GM04504 (cell line): ENCODE measurements around the gene THBS4.
A peak's percentile ranks its signal among the peaks of the same experiment; 100 is the strongest.

Experiments
- DNase-seq: peaks from one replicate; pipeline ENCODE4 v3.0.0-alpha.2; 2012; ENCODE audit warnings: low read depth

THBS4 gene

GRCh38 chr5:80048084-80048780, 13.1 kb downstream of the THBS4 start:
- no peak for DNase-seq

DNA sequence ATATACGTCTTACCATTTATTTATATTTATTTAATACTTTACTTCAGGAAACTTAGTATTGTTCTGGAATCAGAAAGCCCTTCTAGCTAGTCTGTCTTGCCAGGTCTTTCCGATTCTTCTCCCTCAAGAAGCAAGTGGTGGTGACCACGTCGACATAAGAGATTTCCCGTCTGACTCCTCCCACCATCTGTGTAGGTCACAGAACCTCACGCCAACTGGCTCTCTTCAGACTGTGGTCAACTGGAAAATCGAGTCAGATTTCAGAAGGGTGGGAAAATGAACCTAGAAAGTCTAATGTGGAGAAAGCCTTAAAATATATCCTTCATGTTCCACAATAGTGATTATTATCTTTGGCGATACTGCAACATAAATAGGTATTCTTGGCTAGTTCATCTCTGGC, 17.3 kb downstream of the THBS4 start:
- DNase-seq = no peak

DNA sequence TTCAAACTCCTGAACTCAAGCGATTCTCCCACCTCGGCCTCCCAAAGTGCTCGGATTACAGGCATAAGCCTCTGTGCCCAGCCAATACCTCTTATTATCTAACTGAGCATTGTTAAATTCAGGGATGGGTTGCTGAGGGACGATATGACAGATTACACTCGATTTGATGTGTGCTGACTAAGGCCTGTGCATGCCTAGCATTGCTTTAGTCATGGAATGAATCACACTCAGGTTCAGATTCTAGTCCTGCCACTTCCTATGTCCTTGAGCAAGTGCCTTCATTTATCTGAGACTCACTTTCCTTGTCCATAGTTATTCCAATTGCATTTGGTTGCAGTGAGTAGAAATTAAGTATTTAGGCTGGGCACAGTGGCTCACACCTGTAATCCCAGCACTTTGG, 19.5 kb downstream of the THBS4 start:
- peak; percentile 16 for DNase-seq

DNA sequence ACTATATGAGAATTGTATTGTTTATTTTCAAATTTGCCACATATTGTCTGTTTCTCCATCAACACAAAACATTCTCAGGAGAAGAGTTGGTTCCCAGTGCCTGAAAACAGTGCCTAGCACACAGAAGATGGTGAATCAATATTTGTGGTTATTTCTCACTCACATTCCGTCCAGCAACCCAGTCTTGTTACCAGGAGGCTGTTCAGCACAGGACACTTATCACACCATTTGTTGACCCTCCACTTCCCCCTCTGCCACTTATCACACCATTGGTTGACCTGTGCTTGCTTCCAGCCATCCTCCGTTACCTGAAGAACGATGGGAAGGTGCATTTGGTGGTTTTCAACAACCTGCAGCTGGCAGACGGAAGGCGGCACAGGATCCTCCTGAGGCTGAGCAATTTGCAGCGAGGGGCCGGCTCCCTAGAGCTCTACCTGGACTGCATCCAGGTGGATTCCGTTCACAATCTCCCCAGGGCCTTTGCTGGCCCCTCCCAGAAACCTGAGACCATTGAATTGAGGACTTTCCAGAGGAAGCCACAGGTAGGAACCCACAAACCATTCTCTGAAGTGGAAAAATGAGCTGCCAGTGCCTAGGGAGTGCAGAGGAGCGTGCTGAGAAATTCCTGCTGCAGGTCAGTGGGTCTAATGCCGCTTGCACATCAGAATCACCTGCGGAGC, 20.5 kb downstream of the THBS4 start:
- no peak for DNase-seq

DNA sequence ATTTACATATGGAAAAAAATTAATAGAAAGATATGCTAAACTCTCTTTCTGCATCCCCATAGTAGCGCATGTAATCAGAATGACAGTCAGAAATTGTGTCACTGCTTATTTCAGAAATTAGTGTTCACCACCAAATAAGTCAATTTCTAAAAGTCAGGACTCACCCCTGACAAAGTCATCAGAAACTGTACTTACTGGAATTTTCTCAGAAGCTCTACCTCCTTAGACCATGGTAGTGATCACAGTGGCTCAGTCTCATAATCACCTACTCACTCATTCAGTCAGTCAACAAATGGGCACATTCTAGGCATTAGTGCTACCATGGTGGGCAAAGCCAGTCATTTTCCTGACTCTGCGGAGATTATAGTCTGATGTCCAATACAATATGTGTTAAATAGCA, 22.0 kb downstream of the THBS4 start:
- no peak for DNase-seq

- no peak for DNase-seq
Observed at GRCh38 chr5:80057921-80058320, 22.8 kb downstream of the THBS4 start.

GRCh38 chr5:80059354-80059980, 24.3 kb downstream of the THBS4 start:
- no peak for DNase-seq

DNA sequence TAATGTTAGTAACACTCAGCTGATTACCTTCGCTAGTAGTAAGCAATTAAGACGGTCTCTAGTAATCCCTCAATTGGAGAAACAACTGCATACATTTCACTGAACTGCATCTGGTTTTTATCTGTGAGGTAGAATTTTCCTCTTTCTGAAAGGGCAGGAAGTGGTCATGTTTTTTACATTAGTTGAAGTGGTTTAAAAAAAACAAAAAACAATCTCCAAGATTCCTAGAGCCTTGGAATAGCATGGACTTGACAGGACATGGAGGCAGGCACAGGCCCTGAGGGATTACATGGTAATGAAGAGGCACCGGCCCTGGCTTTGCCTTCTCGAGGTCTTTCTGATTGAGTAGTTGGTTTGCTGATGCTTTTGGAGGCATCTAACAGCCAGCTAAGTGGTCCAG, 25.8 kb downstream of the THBS4 start:
- DNase-seq = no peak

DNA sequence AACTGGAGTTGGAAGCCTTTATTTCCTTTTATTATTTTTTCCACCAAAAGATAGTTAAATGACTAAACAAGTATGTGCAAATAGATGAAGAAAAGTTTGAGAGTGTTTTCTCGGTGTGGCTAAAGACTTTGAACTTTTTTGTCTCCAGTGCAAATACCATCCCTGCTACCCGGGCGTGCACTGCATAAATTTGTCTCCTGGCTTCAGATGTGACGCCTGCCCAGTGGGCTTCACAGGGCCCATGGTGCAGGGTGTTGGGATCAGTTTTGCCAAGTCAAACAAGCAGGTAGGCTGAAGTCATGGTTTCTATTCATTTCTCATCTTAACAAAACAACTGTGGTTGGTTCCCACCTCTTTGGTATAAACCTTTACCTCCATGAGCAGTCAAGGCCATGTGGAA, 26.4 kb downstream of the THBS4 start:
- DNase-seq = no peak

DNA sequence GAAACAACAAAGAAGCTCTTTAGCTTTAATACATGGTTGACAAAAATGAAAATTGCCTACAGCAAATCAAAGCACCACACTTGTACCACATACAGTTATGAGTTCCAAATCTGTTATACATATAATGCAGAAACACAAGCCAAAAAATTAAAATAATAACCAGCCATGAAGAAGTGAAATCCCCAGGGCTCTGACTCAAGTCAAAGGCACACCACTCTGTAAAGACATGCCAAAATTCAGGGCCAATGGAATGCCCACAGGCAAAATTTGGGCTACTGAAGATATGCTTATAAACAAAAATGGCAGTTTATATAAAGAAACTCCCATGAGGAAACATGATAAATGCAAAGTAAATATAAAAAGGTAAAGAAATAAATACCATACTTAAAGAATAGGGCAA, 29.0 kb downstream of the THBS4 start:
- DNase-seq = no peak

- no peak for DNase-seq
Observed at GRCh38 chr5:80067016-80067415, 31.9 kb downstream of the THBS4 start.

DNA sequence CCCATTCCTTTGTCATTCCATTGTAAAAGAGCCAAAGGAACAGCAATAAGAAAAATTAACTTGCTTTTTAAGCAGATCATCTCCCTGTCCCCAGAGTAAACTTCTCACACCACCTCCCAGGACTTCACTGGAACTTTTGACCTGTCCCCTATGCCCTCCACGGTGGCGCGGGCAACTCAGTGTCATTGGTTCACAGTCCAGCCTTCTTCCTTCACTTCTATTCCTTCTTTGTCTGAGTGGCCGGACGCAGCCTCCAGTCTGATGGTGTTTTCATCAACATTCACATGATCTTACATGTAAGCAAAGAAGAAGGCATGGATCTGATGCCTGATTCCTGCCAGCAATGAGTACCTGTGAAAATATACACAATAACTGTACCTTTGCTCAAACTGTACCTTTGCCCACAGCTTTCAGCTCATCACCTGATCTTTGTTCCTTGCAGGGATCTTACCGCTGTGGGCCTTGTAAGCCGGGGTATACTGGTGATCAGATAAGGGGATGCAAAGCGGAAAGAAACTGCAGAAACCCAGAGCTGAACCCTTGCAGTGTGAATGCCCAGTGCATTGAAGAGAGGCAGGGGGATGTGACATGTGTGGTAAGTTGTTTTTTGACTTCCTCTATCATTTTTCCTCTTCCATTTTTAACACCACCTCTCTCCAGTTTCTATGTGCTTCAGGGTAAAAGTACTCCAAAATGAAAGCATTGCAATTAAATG, 32.5 kb downstream of the THBS4 start:
- no peak for DNase-seq

DNA sequence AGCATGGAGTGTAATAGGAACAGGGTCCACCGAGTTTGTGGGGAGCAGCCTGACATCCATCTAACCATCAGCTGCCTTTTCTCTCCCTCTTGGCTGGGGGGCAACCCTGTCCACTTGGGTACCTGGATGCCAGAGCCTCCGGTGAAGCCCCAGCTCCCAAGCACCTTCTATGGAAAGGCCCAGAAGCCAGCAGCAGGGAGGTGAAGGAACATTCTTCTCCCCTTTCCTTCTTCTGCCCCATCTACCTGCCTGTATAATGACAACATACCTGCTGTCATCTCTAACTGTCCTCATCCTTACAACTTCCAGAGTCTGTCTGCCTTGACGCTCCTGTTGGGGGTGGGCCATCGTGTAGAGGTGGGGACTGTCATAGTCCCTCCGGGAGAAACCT, 33.1 kb downstream of the THBS4 start:
- DNase-seq = no peak

- no peak for DNase-seq
Observed at GRCh38 chr5:80068775-80069174, 33.6 kb downstream of the THBS4 start.

DNA sequence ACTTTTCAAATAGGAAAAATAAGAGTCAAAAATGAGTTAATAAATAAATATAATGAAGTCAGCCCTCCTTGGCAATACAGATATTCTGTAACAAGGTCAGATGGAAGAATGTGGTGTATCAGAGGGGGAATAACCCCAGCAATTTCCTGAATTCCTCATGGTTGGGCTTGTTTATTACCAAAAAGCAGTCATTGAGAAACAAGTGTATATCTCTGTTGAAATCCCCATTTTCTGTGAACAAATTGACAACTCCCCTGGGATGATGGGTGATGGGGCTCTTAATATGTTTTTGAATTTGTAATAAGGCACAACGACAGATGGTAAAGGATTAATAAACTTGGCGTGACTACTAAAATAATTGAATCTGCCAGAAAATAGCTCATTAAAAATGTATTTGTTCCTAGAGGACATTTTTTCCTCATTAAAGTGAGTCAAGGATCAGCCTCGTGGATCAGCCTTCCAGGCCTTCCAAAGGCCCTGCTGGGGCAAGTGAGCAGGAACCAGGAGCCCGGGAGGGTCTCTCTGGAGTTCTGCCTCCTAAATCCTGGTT, 34.2 kb downstream of the THBS4 start:
- peak; percentile 18 for DNase-seq

DNA sequence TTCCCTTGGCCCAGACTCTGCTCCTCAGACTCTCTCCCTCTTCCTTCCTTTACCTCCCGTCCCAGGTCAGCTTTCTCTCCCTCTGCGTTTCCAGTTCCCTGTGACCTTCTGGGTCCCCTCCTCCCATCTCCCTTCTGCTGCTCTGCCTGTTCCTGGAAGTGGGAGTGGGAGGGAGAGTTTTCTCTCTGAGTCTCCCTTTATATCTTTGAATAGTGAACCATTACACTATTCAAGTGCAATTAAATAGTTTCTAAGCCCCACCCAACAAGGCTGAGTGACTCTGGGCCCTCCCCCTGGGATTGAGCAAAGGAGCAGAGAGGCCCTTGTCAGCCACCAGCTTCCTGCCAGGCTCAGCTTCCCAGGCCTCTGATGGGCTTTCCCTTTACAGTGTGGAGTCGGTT, 34.8 kb downstream of the THBS4 start:
- DNase-seq = no peak

DNA sequence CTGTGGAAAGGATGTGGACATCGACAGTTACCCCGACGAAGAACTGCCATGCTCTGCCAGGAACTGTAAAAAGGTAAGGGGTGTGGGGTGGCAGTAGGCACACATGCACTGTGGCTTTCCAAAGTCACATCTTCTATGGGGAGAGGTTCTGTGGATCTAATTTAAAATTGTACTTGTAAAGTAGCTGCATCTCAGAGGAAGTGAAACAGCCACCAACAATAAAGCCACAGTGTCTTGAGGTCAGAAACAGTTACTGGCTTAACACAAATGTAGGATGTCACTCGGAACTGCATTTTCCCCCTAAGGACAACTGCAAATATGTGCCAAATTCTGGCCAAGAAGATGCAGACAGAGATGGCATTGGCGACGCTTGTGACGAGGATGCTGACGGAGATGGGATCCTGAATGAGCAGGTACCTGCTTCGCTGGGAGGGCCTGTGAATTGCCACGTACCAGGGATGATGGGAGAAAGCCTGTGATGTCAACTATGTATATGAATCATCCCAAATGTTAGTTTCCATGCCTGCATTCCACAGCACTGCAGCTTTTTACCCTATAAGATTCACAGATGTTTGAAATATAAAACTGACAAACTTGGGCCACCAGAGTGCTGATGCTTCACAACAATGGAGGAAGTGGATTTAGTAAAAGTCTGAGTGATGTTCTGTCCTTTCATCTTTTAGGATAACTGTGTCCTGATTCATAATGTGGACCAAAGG, 35.3 kb downstream of the THBS4 start:
- DNase-seq = no peak

- DNase-seq = no peak
Observed at GRCh38 chr5:80071510-80072021, 36.4 kb downstream of the THBS4 start.

- peak; percentile 18 for DNase-seq
Observed at GRCh38 chr5:80072103-80073073, 37.2 kb downstream of the THBS4 start.
